Measurements from ENCODE around the gene ONECUT3. TPM values are rescaled to one million over a fixed set of nuclear protein-coding genes. Genes with fewer than 3 reads are reported as not detected.
A peak's percentile ranks its signal among the peaks of the same experiment; 100 is the strongest.

The ONECUT3 gene
- total and polyA plus RNA-seq, 9 of the 15 experiments (the other 6 are each of a cell fraction or from before 2014, with no cell fraction given): not detected

DNA sequence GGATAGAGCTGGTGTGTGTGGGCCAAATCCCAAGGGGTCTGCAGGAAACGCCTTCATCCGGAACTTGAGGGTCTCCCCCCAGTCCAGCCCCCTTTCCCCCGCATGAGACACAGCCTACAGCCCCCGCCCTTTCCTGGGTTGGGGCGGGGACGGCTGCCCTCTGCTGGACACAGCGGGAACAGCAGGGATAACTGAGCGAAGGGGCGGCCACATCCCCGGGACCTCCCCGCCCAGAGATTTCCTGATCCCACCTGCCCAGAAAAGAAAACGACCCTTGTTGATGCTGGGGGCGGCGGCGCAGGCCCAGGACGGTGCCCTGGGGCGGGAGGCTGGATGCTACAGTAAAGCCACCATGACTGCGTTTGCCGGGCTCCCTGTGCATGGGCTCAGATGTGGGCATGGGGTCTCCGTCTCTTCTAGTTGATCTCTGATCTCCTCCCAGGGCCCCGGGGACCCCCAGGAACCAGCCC is 14.2 kb downstream of the ONECUT3 start (continued):
- TF ChIP-seq, protein P1, sequence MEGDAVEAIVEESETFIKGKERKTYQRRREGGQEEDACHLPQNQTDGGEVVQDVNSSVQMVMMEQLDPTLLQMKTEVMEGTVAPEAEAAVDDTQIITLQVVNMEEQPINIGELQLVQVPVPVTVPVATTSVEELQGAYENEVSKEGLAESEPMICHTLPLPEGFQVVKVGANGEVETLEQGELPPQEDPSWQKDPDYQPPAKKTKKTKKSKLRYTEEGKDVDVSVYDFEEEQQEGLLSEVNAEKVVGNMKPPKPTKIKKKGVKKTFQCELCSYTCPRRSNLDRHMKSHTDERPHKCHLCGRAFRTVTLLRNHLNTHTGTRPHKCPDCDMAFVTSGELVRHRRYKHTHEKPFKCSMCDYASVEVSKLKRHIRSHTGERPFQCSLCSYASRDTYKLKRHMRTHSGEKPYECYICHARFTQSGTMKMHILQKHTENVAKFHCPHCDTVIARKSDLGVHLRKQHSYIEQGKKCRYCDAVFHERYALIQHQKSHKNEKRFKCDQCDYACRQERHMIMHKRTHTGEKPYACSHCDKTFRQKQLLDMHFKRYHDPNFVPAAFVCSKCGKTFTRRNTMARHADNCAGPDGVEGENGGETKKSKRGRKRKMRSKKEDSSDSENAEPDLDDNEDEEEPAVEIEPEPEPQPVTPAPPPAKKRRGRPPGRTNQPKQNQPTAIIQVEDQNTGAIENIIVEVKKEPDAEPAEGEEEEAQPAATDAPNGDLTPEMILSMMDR (IDR thresholded peaks at IDR 0.05 in 2 of 3, conservative IDR thresholded peaks at IDR 0.05 in 1 of 3; ENCODE audit: insufficient read depth in 2 of 3, low read depth in 1 of 3, low read length in 3 of 3): peak; percentile 90 to 94 (median 93)
- TF ChIP-seq CBX5 (IDR thresholded peaks at IDR 0.05; ENCODE audit: borderline replicate concordance, low read depth): no peak
- TF ChIP-seq ERF (CRISPR knock-in tag; IDR thresholded peaks at IDR 0.05): 0 out of 2 replicates have a peak, but pooled peaks have one; percentile 3
- TF ChIP-seq STAG1 (CRISPR knock-in tag; IDR thresholded peaks at IDR 0.05; ENCODE audit: borderline replicate concordance): peak; percentile 54; the same call in 1 of the 2 replicates
- no peak for TF ChIP-seq ZNF24 (IDR thresholded peaks at IDR 0.05)
- TF ChIP-seq, protein P2, sequence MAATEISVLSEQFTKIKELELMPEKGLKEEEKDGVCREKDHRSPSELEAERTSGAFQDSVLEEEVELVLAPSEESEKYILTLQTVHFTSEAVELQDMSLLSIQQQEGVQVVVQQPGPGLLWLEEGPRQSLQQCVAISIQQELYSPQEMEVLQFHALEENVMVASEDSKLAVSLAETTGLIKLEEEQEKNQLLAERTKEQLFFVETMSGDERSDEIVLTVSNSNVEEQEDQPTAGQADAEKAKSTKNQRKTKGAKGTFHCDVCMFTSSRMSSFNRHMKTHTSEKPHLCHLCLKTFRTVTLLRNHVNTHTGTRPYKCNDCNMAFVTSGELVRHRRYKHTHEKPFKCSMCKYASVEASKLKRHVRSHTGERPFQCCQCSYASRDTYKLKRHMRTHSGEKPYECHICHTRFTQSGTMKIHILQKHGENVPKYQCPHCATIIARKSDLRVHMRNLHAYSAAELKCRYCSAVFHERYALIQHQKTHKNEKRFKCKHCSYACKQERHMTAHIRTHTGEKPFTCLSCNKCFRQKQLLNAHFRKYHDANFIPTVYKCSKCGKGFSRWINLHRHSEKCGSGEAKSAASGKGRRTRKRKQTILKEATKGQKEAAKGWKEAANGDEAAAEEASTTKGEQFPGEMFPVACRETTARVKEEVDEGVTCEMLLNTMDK (IDR thresholded peaks at IDR 0.05; ENCODE audit: borderline replicate concordance, insufficient read depth, low read depth, low read length, poor library complexity, severe bottlenecking): peak; percentile 48
- 0 out of 2 replicates have a peak, but pooled peaks have one; percentile 9 for TF ChIP-seq GATAD2A (IDR thresholded peaks at IDR 0.05)
- no peak for TF ChIP-seq MAFG (tag; conservative IDR thresholded peaks at IDR 0.05)
- TF ChIP-seq, protein P3, sequence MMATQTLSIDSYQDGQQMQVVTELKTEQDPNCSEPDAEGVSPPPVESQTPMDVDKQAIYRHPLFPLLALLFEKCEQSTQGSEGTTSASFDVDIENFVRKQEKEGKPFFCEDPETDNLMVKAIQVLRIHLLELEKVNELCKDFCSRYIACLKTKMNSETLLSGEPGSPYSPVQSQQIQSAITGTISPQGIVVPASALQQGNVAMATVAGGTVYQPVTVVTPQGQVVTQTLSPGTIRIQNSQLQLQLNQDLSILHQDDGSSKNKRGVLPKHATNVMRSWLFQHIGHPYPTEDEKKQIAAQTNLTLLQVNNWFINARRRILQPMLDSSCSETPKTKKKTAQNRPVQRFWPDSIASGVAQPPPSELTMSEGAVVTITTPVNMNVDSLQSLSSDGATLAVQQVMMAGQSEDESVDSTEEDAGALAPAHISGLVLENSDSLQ (IDR thresholded peaks at IDR 0.05): no peak
- TF ChIP-seq, protein P4, sequence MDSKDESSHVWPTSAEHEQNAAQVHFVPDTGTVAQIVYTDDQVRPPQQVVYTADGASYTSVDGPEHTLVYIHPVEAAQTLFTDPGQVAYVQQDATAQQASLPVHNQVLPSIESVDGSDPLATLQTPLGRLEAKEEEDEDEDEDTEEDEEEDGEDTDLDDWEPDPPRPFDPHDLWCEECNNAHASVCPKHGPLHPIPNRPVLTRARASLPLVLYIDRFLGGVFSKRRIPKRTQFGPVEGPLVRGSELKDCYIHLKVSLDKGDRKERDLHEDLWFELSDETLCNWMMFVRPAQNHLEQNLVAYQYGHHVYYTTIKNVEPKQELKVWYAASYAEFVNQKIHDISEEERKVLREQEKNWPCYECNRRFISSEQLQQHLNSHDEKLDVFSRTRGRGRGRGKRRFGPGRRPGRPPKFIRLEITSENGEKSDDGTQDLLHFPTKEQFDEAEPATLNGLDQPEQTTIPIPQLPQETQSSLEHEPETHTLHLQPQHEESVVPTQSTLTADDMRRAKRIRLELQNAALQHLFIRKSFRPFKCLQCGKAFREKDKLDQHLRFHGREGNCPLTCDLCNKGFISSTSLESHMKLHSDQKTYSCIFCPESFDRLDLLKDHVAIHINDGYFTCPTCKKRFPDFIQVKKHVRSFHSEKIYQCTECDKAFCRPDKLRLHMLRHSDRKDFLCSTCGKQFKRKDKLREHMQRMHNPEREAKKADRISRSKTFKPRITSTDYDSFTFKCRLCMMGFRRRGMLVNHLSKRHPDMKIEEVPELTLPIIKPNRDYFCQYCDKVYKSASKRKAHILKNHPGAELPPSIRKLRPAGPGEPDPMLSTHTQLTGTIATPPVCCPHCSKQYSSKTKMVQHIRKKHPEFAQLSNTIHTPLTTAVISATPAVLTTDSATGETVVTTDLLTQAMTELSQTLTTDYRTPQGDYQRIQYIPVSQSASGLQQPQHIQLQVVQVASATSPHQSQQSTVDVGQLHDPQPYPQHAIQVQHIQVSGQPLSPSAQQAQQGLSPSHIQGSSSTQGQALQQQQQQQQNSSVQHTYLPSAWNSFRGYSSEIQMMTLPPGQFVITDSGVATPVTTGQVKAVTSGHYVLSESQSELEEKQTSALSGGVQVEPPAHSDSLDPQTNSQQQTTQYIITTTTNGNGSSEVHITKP (IDR thresholded peaks at IDR 0.05; ENCODE audit: partially characterized antibody): peak; percentile 58
- TF ChIP-seq NEUROD1 (IDR thresholded peaks at IDR 0.05; ENCODE audit: borderline replicate concordance, low read depth, low read length, partially characterized antibody): peak; percentile 36
